Neural crest cell (in vitro differentiated cells): ENCODE results near the gene NEU1. TPM values are rescaled to one million over a fixed set of nuclear protein-coding genes. Genes with fewer than 3 reads are reported as not detected.
A peak's percentile ranks its signal among the peaks of the same experiment; 100 is the strongest.
"Not testable (repeated sequence)": the region's sequence is repeated elsewhere in the genome, so short reads cannot be mapped to it uniquely, and the experiment has no call there.

Experiments used
- DNase-seq: peaks from one replicate; pipeline ENCODE4 v3.0.0; 2021; ENCODE audit warnings: low read depth, mixed read lengths, low spot score
- H3K27ac Mint-ChIP-seq: one replicate; pipeline ENCODE4 v1.8.0; 2021; ENCODE audit warnings: mild to moderate bottlenecking, mixed read lengths; ENCODE audit not compliant: unreplicated experiment
- H3K27me3 Mint-ChIP-seq: 2 replicates; pipeline ENCODE4 v1.8.0; 2021; ENCODE audit warnings: low read depth, mild to moderate bottlenecking, mixed read lengths
- H3K36me3 Mint-ChIP-seq: 2 replicates; pipeline ENCODE4 v1.8.0; 2021; ENCODE audit warnings: low read depth, mild to moderate bottlenecking, mixed read lengths
- H3K4me1 Mint-ChIP-seq: 2 replicates; pipeline ENCODE4 v1.8.0; 2021; ENCODE audit warnings: mixed read lengths
- H3K4me3 Mint-ChIP-seq: one replicate; pipeline ENCODE4 v1.8.0; 2021; ENCODE audit warnings: mild to moderate bottlenecking, mixed read lengths
- H3K9me3 Mint-ChIP-seq: 2 replicates; pipeline ENCODE4 v1.8.0; 2021; ENCODE audit warnings: mixed read lengths
- CTCF ChIP-seq: fragments of 200-600 bp; sonication (generic); conservative IDR thresholded peaks from 2 replicates; pipeline ENCODE4 v1.5.0; 2021; ENCODE audit warnings: antibody characterized with exemption, mild to moderate bottlenecking
- total RNA-seq: library from RNA; stranded (reverse); gene quantifications from 2 replicates; pipeline ENCODE4 v1.2.1, GENCODE V29; 2021

NEU1 gene
- total RNA-seq, 1 donor from 2014 or later: 49.9 TPM

- peak within 1 kb of the TSS; percentile 98 for H3K27ac Mint-ChIP-seq
Observed at GRCh38 chr6:31815025-31815838, 47.4 kb downstream of the NEU1 start, which contains the start of the genes HSPA1A and HSPA1L. Gene HSPA1A, plus strand, starts transcription at chr6:31815543. Its CDS starts 214 bp downstream, at chr6:31815757. Gene HSPA1L, minus strand, starts transcription at chr6:31815283. Its CDS starts 3,311 bp downstream, at chr6:31811972.

GRCh38 chr6:31814677-31815024 is 48.0 kb downstream of the NEU1 start:
- H3K4me1 Mint-ChIP-seq: peaks cover 35% of the 10 kb centered on the region

More at GRCh38 chr6:31815025-31815838, 47.4 kb downstream of the NEU1 start, which contains the start of the genes HSPA1A and HSPA1L:
- no peak for TF ChIP-seq CTCF
- H3K27me3 Mint-ChIP-seq: no peaks in the 10 kb centered on the region
- no peaks in the 10 kb centered on the region for H3K9me3 Mint-ChIP-seq
- peaks cover 15% of the 10 kb centered on the region for H3K36me3 Mint-ChIP-seq
- DNase-seq: peak; percentile 84
- H3K4me1 Mint-ChIP-seq: peaks cover 35% of the 10 kb centered on the region
- H3K4me3 Mint-ChIP-seq: peak within 1 kb of the TSS; percentile 92

GRCh38 chr6:31813465-31813849 is 49.2 kb downstream of the NEU1 start:
- Mint-ChIP-seq H3K27ac (peak overlapping the region; percentile 93), H3K27me3 (no peaks in the 10 kb centered on the region), H3K36me3 (peaks cover 12% of the 10 kb centered on the region), H3K9me3 (no peaks in the 10 kb centered on the region), H3K4me3 (peak overlapping the region; percentile 64), H3K4me1 (peaks cover 31% of the 10 kb centered on the region)
- no peak for DNase-seq
- TF ChIP-seq CTCF: no peak

More at GRCh38 chr6:31814677-31815024, 48.0 kb downstream of the NEU1 start:
- peak overlapping the region; percentile 98 for H3K27ac Mint-ChIP-seq
- no peaks in the 10 kb centered on the region for H3K9me3 Mint-ChIP-seq
- H3K4me3 Mint-ChIP-seq: peak overlapping the region; percentile 92
- TF ChIP-seq CTCF: no peak
- DNase-seq: peak; percentile 69
- H3K27me3 Mint-ChIP-seq: no peaks in the 10 kb centered on the region
- H3K36me3 Mint-ChIP-seq: peaks cover 15% of the 10 kb centered on the region

- Mint-ChIP-seq H3K27ac (no peak overlapping the region), H3K9me3 (no peaks in the 10 kb centered on the region), H3K27me3 (no peaks in the 10 kb centered on the region), H3K4me1 (peaks cover 26% of the 10 kb centered on the region), H3K36me3 (peaks cover 5% of the 10 kb centered on the region), H3K4me3 (no peak overlapping the region)
- DNase-seq: no peak
- TF ChIP-seq CTCF: no peak
Observed at GRCh38 chr6:31811645-31812044, 51.0 kb downstream of the NEU1 start.

- H3K9me3 Mint-ChIP-seq, H3K27me3 Mint-ChIP-seq, H3K27ac Mint-ChIP-seq, H3K36me3 Mint-ChIP-seq, DNase-seq, H3K4me3 Mint-ChIP-seq: not testable (repeated sequence)
- peaks cover 16% of the 10 kb centered on the region for H3K4me1 Mint-ChIP-seq
Observed at GRCh38 chr6:31808599-31808998, 54.0 kb downstream of the NEU1 start.

Other genes with a start within 250 kb of the NEU1 start
- gene AIF1, start 247.6 kb downstream of the NEU1 start, total RNA-seq: not detected in 2 replicates
- 347 and 356 TPM in 2 replicates for gene PRRC2A, start 242.1 kb downstream of the NEU1 start, total RNA-seq
- 439 and 459 TPM in 2 replicates for gene BAG6, start 210.2 kb downstream of the NEU1 start, total RNA-seq
- 3.8 and 4.2 TPM in 2 replicates for gene APOM, start 206.9 kb downstream of the NEU1 start, total RNA-seq
- 23.5 TPM in 2 replicates for gene C6orf47, start 202.0 kb downstream of the NEU1 start, total RNA-seq
- 16.8 and 17.6 TPM in 2 replicates for gene GPANK1, start 197.8 kb downstream of the NEU1 start, total RNA-seq
- 185 and 188 TPM in 2 replicates for gene CSNK2B, start 196.7 kb downstream of the NEU1 start, total RNA-seq
- gene LY6G5B, start 192.8 kb downstream of the NEU1 start, total RNA-seq: 24.0 and 24.2 TPM in 2 replicates
- 9.1 and 11.0 TPM in 2 replicates for gene LY6G5C, start 181.8 kb downstream of the NEU1 start, total RNA-seq
- gene ABHD16A, start 159.5 kb downstream of the NEU1 start, total RNA-seq: 70.9 and 73.6 TPM in 2 replicates
- gene LY6G6F, start 156.0 kb downstream of the NEU1 start, total RNA-seq: not detected in 2 replicates
- not detected in 2 replicates for gene LY6G6D, start 147.5 kb downstream of the NEU1 start, total RNA-seq
- gene LY6G6C, start 141.1 kb downstream of the NEU1 start, total RNA-seq: 1.2 TPM in 2 replicates
- gene MPIG6B, start 139.4 kb downstream of the NEU1 start, total RNA-seq: not detected in 2 replicates
- 186 and 194 TPM in 2 replicates for gene DDAH2, start 133.5 kb downstream of the NEU1 start, total RNA-seq
- 305 and 313 TPM in 2 replicates for gene CLIC1, start 126.3 kb downstream of the NEU1 start, total RNA-seq
- 79.5 and 86.2 TPM in 2 replicates for gene MSH5, start 122.8 kb downstream of the NEU1 start, total RNA-seq
- 21.3 and 25.1 TPM in 2 replicates for gene SAPCD1, start 100.2 kb downstream of the NEU1 start, total RNA-seq
- gene VWA7, start 85.5 kb downstream of the NEU1 start, total RNA-seq: 2.0 and 2.7 TPM in 2 replicates
- gene VARS1, start 67.1 kb downstream of the NEU1 start, total RNA-seq: 162 and 163 TPM in 2 replicates
- 122 and 135 TPM in 2 replicates for gene LSM2, start 55.9 kb downstream of the NEU1 start, total RNA-seq
- 1.5 and 1.8 TPM in 2 replicates for gene HSPA1L, start 47.5 kb downstream of the NEU1 start, total RNA-seq
- gene HSPA1A, start 47.3 kb downstream of the NEU1 start, total RNA-seq: 70.3 and 72.3 TPM in 2 replicates
- gene HSPA1B, start 35.1 kb downstream of the NEU1 start, total RNA-seq: 78.5 and 82.5 TPM in 2 replicates
- 0.32 and 0.84 TPM in 2 replicates for gene SLC44A4, start 16.2 kb upstream of the NEU1 start, total RNA-seq
- gene EHMT2, start 34.9 kb upstream of the NEU1 start, total RNA-seq: 202 and 205 TPM in 2 replicates
- gene ZBTB12, start 39.3 kb upstream of the NEU1 start, total RNA-seq: 60.8 and 61.1 TPM in 2 replicates
- 0.35 and 1.2 TPM in 2 replicates for gene C2, start 64.9 kb upstream of the NEU1 start, total RNA-seq
- not detected in 2 replicates for gene CFB, start 83.3 kb upstream of the NEU1 start, total RNA-seq
- 86.1 and 88.4 TPM in 2 replicates for gene NELFE, start 96.2 kb upstream of the NEU1 start, total RNA-seq
- 77.9 and 88.7 TPM in 2 replicates for gene SKIC2, start 96.4 kb upstream of the NEU1 start, total RNA-seq
- 23.8 and 26.6 TPM in 2 replicates for gene DXO, start 109.3 kb upstream of the NEU1 start, total RNA-seq
- gene C4A, start 119.2 kb upstream of the NEU1 start, total RNA-seq: 5.6 and 10.1 TPM in 2 replicates
- 5.3 and 6.7 TPM in 2 replicates for gene C4B, start 152.0 kb upstream of the NEU1 start, total RNA-seq
- 0.23 TPM in 2 replicates for gene CYP21A2, start 175.6 kb upstream of the NEU1 start, total RNA-seq
- gene TNXB, start 246.5 kb upstream of the NEU1 start, total RNA-seq: 4.6 and 6.6 TPM in 2 replicates